ENCODE measurements around the gene IAPP.
"Not testable (repeated sequence)": the region's sequence is repeated elsewhere in the genome, so short reads cannot be mapped to it uniquely, and the experiment has no call there.

IAPP gene

GRCh38 chr12:21372602-21373001 is at the start of gene IAPP:
TSS of gene IAPP (plus strand) at chr12:21372902. CDS start at chr12:21373352, 450 bp downstream.
- no peak for DNase-seq

GRCh38 chr12:21323736-21324135 is 49.0 kb upstream of the IAPP start:
- no peak for DNase-seq

- DNase-seq = no peak
Measured at GRCh38 chr12:21324551-21324950, 48.2 kb upstream of the IAPP start.

GRCh38 chr12:21328578-21328977 is 44.1 kb upstream of the IAPP start:
- no peak for DNase-seq

DNA sequence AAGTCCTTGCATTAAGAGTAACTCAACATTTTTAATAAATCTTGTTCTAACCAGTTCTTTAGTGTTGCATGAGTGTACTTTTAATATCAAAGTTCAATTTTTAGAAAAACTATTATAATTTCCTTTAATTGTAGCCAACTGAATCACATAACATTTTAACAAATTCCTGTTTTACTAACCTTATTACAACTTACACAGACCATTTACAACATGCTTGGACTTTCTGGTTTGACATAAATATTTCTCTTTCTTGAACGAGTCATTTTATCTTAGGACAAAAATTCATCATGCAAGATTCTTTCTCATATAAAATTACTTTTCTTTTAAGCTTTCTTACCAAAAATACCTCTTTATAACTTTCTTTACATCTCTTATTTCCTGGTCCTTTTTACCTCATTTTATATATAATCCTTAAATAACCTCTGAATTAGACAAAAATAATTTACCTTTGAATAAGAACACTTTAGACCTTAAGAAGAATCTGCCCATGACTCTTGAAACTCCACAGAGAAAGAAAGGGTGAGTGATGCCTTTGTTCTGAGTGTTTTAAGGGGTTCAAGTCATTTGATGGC is 41.9 kb upstream of the IAPP start:
- no peak for DNase-seq

- no peak for DNase-seq
Measured at GRCh38 chr12:21334771-21335325, 37.9 kb upstream of the IAPP start, which contains the start of gene SLCO1A2. TSS of gene SLCO1A2 (minus strand) at chr12:21334917. CDS start at chr12:21334647, 270 bp downstream.

GRCh38 chr12:21336656-21337055 is 36.0 kb upstream of the IAPP start:
- DNase-seq = no peak

DNA sequence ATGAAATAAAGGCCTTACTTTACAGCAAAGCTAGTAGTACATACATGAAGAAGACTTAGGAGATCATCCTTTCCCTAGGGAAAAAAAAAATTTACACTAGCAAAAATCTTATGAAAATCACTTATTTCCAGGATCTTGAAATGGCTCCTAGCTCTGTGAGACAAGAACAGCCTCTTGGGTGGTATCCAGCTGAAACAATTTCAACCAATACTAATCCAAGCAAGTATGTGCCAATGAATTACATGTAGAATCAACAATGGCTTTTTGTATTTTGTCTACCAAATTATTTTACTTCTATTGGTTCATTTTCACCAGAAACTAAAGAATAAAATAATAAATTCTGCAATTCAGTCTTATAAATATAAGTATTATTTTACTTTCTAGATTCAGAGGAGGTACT is 35.2 kb upstream of the IAPP start:
- DNase-seq = no peak

- DNase-seq = no peak
Measured at GRCh38 chr12:21337959-21338744, 34.5 kb upstream of the IAPP start.

GRCh38 chr12:21339921-21340320 is 32.8 kb upstream of the IAPP start:
- DNase-seq = no peak

- DNase-seq = no peak
Measured at GRCh38 chr12:21340403-21340802, 32.3 kb upstream of the IAPP start.

DNA sequence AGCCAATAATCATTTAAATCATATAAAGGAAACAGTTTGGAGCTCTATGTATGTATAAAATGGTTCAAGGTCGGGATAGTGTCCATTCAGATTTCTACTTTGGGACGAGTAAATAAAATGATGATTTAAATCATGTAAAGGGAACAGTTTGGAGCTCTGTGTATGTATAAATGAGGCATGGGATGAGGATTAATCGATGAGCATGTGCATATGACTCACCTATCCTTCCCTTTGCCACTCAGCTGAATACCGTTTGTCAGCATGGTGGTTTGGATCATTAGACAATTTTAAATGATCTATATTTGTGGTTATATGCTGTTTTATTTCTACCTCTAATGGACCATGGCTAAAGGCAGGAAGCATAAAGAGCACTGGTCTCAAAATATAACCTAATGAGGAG is 30.9 kb upstream of the IAPP start:
- DNase-seq = no peak

DNA sequence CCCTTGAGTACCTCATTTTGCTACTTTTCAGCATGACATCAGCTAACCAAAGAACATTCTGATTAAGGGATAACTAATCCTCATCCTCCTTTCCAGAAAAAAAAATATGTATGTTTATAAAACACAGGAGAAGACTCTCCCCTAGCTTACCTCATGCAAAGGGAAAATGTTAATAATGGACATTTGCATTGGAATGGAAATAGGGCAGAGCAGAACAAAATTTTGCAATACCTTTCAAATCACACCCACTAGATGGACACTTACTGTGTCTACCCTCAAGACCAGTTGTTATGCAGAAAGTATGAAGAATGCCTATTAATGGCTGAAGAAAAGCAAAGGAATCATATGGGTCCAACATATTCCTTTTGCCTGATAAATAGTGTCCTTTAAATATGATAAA is 29.1 kb upstream of the IAPP start:
- DNase-seq = no peak

- DNase-seq = no peak
Measured at GRCh38 chr12:21346542-21347205, 26.0 kb upstream of the IAPP start.

GRCh38 chr12:21350975-21351374 is 21.7 kb upstream of the IAPP start:
- DNase-seq = no peak

GRCh38 chr12:21353487-21353886 is 19.2 kb upstream of the IAPP start:
- no peak for DNase-seq

DNA sequence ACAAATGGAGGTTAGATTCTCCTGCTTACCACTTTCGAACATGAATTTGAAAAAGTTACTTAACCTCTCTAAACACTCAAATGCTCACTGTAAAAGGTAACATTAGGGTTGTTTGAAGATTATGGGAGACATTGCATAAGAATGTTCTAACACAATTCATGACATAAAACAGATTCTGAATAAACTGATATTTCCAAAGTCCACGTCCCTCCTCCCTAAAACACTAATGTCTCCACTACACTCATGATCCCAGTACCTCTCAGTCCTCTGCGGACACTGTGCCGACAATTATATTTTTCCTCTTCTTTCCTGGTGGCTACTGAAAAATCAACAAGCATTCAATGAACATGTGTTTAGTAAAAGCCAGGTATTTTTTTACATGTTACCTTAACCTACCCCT is 18.8 kb upstream of the IAPP start:
- no peak for DNase-seq

DNA sequence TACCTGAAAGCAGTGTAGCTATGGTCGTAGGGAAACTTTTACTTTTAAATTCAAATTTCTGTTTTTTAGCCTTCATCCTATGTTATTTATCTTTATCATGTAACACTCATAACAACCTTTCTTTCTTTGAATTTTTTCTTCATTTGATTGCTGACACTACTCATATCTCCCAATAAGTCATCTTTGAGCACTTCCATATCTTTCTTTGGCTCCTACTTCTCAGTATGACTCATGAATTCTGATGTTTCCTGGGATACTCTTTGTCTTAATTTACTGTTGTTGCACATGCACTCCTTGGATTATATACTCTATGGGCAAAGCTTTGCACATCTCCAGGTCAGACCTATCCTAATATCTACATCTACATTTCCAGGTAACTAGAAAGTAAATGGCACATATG is 18.1 kb upstream of the IAPP start:
- DNase-seq = no peak

DNA sequence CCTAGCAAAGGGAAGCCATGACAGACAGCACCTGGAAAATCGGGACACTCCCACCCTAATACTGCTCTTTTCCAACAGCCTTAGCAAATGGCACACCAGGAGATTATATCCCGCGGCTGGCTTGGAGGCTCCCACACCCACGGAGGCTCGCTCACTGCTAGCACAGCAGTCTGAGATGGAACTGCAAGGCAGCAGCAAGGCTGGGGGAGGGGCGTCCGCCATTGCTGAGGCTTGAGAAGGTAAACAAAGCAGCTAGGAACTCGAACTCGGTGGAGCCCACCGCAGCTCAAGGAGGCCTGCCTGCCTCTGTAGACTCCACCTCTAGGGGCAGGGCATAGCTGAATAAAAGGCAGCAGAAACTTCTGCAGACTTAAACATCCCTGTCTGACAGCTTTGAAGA is 12.1 kb upstream of the IAPP start:
- DNase-seq = not testable (repeated sequence)

DNA sequence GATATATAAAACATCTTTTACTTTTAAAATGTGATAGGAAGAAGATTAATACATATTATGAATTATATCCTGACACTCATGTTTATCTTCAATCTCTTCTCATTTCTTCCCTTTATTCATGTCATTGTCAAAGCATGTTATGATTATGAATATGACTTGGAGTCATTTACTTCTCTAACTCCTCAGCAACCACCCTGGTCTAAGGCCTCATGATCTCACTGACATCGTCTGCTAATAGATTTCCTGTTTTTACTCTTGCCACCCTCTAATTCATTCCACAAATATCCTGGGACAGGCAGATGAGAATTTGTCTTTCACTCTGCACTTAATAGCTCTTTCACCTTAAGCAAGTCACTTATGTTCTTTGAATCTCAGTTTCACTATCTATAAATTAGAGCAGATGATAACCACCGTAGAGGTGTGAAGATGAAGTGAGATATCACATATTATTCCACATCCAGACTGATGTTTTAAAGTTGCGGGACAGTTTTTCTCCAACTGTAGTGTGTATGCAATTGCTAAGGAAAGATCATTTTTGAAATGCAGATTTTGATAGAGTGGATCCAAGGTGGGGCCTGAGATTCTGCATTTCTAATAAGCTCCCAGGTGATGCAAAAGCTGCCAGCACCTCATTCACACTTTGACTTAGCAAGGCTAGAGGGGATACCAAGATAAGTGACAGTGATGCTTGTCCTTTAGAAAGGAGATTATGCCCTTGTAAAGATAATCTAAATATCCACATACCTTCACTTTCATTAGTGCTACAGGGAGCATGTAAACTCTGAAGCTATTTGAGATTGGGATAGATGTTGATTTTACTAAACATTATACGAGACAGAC is 3.3 kb upstream of the IAPP start:
- no peak for DNase-seq

DNA sequence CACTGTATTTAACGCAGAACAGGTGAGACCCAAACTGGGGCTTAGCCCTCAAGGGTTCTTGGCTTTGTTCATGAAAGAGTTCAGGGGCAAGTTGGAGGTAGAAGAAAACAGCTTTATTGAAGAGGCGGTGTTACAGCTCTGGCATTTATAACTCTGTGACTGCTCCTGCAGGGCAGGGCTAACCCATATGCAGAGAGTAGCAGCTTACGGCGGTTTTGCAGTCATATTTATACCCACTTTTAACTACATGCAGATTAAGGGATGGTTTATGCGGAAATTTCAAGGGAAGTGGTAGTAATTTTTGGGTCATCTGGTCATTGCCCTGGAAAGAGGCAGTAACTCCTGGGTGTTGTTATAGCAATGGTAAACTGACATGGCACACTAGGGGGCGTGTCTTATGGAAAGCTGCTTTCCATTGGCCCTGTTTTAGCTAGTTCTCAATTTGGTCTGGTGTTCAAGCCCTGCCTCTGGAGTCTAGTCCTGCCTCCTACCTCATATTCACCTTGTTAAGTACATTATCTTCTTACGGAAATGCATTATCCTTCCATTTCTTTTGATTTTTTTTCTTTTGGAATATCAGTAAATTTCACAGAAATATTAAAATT is 1.8 kb upstream of the IAPP start:
- no peak for DNase-seq

GRCh38 chr12:21379218-21379617 is 6.5 kb downstream of the IAPP start:
- no peak for DNase-seq
